ENCODE data around the gene PRRT3. TPM values are rescaled to one million over a fixed set of nuclear protein-coding genes. Genes with fewer than 3 reads are reported as not detected.

The PRRT3 gene
- total and polyA plus RNA-seq, 2 of the 4 experiments (the other 2 are of a cell fraction), result 0.72 to 4.2 TPM

- no peak overlapping the region for H3K4me2 ChIP-seq (ENCODE audit: low read depth, low read length)
- H3K18ac ChIP-seq (ENCODE audit: low read depth, low read length), result no peak overlapping the region
- TF ChIP-seq ELK1 (IDR thresholded peaks at IDR 0.05; ENCODE audit: borderline replicate concordance, low read depth, low read length) (no peak), FOS (IDR thresholded peaks at IDR 0.05; ENCODE audit: low read depth, low read length) (no peak), BHLHE40 (IDR thresholded peaks at IDR 0.05; ENCODE audit: low read depth, low read length) (no peak), CHD1 (IDR thresholded peaks at IDR 0.05; ENCODE audit: low read depth, low read length) (no peak), CTCF (conservative IDR thresholded peaks at IDR 0.05; ENCODE audit: low read depth, low read length) (no peak), MXI1 (IDR thresholded peaks at IDR 0.05; ENCODE audit: borderline replicate concordance, low read depth, low read length) (no peak), MAFK (IDR thresholded peaks at IDR 0.05; ENCODE audit: low read depth, low read length) (no peak), NFE2L2 (IDR thresholded peaks at IDR 0.05; ENCODE audit: low read depth, low read length) (no peak), USF2 (IDR thresholded peaks at IDR 0.05; ENCODE audit: low read depth, low read length) (no peak), RCOR1 (IDR thresholded peaks at IDR 0.05; ENCODE audit: insufficient replicate concordance, low read length) (no peak), RFX5 (IDR thresholded peaks at IDR 0.05; ENCODE audit: low read depth, low read length) (no peak), RAD21 (IDR thresholded peaks at IDR 0.05; ENCODE audit: low read length) (no peak), MAZ (IDR thresholded peaks at IDR 0.05; ENCODE audit: borderline replicate concordance, low read depth, low read length) (no peak), SMC3 (IDR thresholded peaks at IDR 0.05; ENCODE audit: low read depth, low read length) (no peak), CEBPB (IDR thresholded peaks at IDR 0.05; ENCODE audit: low read depth, low read length) (no peak), POLR2A (IDR thresholded peaks at IDR 0.05; ENCODE audit: low read depth, low read length) (no peak)
- ATAC-seq (ENCODE audit: low read depth) (no peak), DNase-seq (peak; percentile 40)
- H3K4me1 ChIP-seq (ENCODE audit: control insufficient read depth, insufficient read depth, low read length), result peaks cover 9% of the 10 kb centered on the region
- no peak overlapping the region for H2BK120ac ChIP-seq (ENCODE audit: low read depth, low read length)
- H4K20me1 ChIP-seq (ENCODE audit: insufficient read depth, low read length), result no peaks in the 10 kb centered on the region
- no peak overlapping the region for H3K27ac ChIP-seq (ENCODE audit: insufficient read depth, low read length)
- no peak overlapping the region for H2AK9ac ChIP-seq (replicated peaks; ENCODE audit: low read depth, low read length, poor library complexity)
- no peak overlapping the region for H3K56ac ChIP-seq (ENCODE audit: extremely low read depth, insufficient read depth, low read length)
- POLR2A ChIA-PET (ENCODE audit: unreplicated experiment), result no interaction called here
- no peak overlapping the region for H3K4me3 ChIP-seq (ENCODE audit: insufficient read depth, low read depth, low read length)
- no peak overlapping the region for H2BK5ac ChIP-seq (ENCODE audit: low read depth, low read length, poor library complexity, severe bottlenecking)
- no peaks in the 10 kb centered on the region for H3K36me3 ChIP-seq (ENCODE audit: control insufficient read depth, insufficient read depth, low read length)
- in situ Hi-C loops (cut with MboI; ENCODE audit: low sequenced_read_pairs) (no loop called here), dilution Hi-C loops (cut with HindIII; ENCODE audit: low sequenced_read_pairs, unreplicated experiment) (no loop called here), intact Hi-C loops (cut with micrococcal nuclease) (no loop called here)
- CTCF ChIA-PET, result interaction anchor here (1.0 kb wide), 1 partner anchor 9 kb away, joined by 4 read pairs; no protein-coding TSS in a partner anchor
- H2BK15ac ChIP-seq (ENCODE audit: low read depth, low read length), result no peak overlapping the region
- no peaks in the 10 kb centered on the region for H3K9me3 ChIP-seq (ENCODE audit: control insufficient read depth, insufficient read depth, low read length)
- WGBS, 2 experiments (ENCODE audit: extremely low coverage in 2 of 2, insufficient read length in 1 of 2), result 7% methylated on average over 3 of the region's 12 CpGs; no CpG with 5 or more reads in 1 of the 2 experiments
- no peaks in the 10 kb centered on the region for H3K27me3 ChIP-seq (ENCODE audit: control insufficient read depth, insufficient read depth, low read length)
- no peak overlapping the region; the same call in 1 of the 2 replicates for H3K4ac ChIP-seq (ENCODE audit: low read depth, low read length)
- H4K91ac ChIP-seq (ENCODE audit: insufficient read depth, low read depth, low read length), result no peak overlapping the region
- H3K23ac ChIP-seq (ENCODE audit: low read depth, low read length), result no peak overlapping the region
- no peak overlapping the region for H3K9ac ChIP-seq (ENCODE audit: low read depth, low read length)
- no peak overlapping the region for H4K5ac ChIP-seq (ENCODE audit: low read depth, low read length)
- H3K79me1 ChIP-seq (ENCODE audit: low read depth in 1 of 2, low read length in 2 of 2), result no peaks in the 10 kb centered on the region
- H2BK20ac ChIP-seq (ENCODE audit: low read depth, low read length), result no peak overlapping the region
- no peak overlapping the region for H2AK5ac ChIP-seq (ENCODE audit: low read depth, low read length)
- H2AFZ ChIP-seq (replicated peaks; ENCODE audit: low read length, poor library complexity), result no peak overlapping the region
- no peak overlapping the region for H4K8ac ChIP-seq (ENCODE audit: low read depth in 2 of 2, low read length in 2 of 2)
- peaks cover 9% of the 10 kb centered on the region for H3K9me1 ChIP-seq (ENCODE audit: insufficient read depth, low read length)
- BruUV-seq (replicated peaks), result no TSS peak
- 0 out of 2 replicates have a peak overlapping the region, but pooled peaks have one; percentile 33 for H3K14ac ChIP-seq (replicated peaks; ENCODE audit: low read depth, low read length)
Observed at GRCh38 chr3:9955067-9955502, 2.9 kb upstream of the PRRT3 start.
